GM12878 (cell line): ENCODE measurements around the gene AGBL4. TPM values are rescaled to one million over a fixed set of nuclear protein-coding genes. Genes with fewer than 3 reads are reported as not detected.

Experiments
- ATAC-seq: fragments of 200-7000 bp; cut with Tn5 transposase; 3 replicates; pipeline ENCODE4 v1.9.1; 2020; ENCODE audit warnings: mild to moderate bottlenecking, moderate library complexity
- BruUV-seq: library from RNA; stranded (reverse); fragments of 400-500 nt; replicated peaks from 2 replicates; lab custom pipeline; 2021; lab: Mats Ljungman, UMichigan
- CTCF ChIA-PET: fragments of 300-600 bp; sonication (Branson Sonifier 250); formaldehyde crosslinking; extraction: SDS; loops from one replicate; lab custom pipeline; 2021; ENCODE audit warnings: inconsistent platforms; lab: Yijun Ruan, JAX
- POLR2A ChIA-PET: fragments of 350-600 bp; formaldehyde crosslinking; extraction: SDS; loops from one replicate; lab custom pipeline; 2021; ENCODE audit warnings: inconsistent platforms; lab: Charles Lee
- RAD21 ChIA-PET: fragments of 300-600 bp; sonication (Branson Sonifier 250); formaldehyde crosslinking; loops from one replicate; lab custom pipeline; 2023; ENCODE audit warnings: antibody characterized with exemption; ENCODE audit not compliant: unreplicated experiment; lab: Charles Lee
- SMC1A ChIA-PET: fragments of 300-600 bp; sonication (Branson Sonifier 250); formaldehyde crosslinking; loops from one replicate; lab custom pipeline; 2023; ENCODE audit not compliant: unreplicated experiment, uncharacterized antibody; lab: Charles Lee
- DNase-seq: peaks from one replicate; pipeline ENCODE4 v3.0.0-alpha.2; 2011; ENCODE audit warnings: low read depth, low spot score
- FAIRE-seq: peaks from 3 replicates; lab custom pipeline; 2011; peaks lifted over from hg19 to GRCh38; lab: Jason Lieb, UNC
- H2AFZ ChIP-seq: 2 replicates; pipeline ENCODE4 v1.6.0; 2011; ENCODE audit warnings: low read depth, low read length, control low read depth; ENCODE audit not compliant: control insufficient read depth
- H3K27ac ChIP-seq: 2 replicates; pipeline ENCODE4 v1.5.1; 2011; ENCODE audit warnings: control low read depth; ENCODE audit not compliant: control insufficient read depth, insufficient read depth
- H3K27me3 ChIP-seq, 2 experiments: replicated peaks in 1 of 2; 2 replicates each; pipeline versions ENCODE4 v1.6.0 to v1.6.1; 2011; ENCODE audit warnings: low read length in 1 of 2; ENCODE audit not compliant: control insufficient read depth in 2 of 2, insufficient read depth in 2 of 2
- H3K36me3 ChIP-seq, 2 experiments: 2 replicates each; pipeline ENCODE4 v1.5.1; 2011; ENCODE audit warnings: low read length in 1 of 2; ENCODE audit not compliant: control insufficient read depth in 2 of 2, insufficient read depth in 2 of 2
- H3K4me1 ChIP-seq: 2 replicates; pipeline ENCODE4 v1.6.1; 2011; ENCODE audit warnings: mild to moderate bottlenecking, low read length, moderate library complexity, mixed read lengths; ENCODE audit not compliant: control insufficient read depth, insufficient read depth
- H3K4me2 ChIP-seq: 2 replicates; pipeline ENCODE4 v1.6.0; 2011; ENCODE audit warnings: control low read depth; ENCODE audit not compliant: control insufficient read depth, insufficient read depth
- H3K4me3 ChIP-seq: fragments of 200-600 bp; sonication (generic); 2 replicates; pipeline ENCODE4 v1.5.1; 2016
- H3K79me2 ChIP-seq: 2 replicates; pipeline ENCODE4 v1.6.0; 2011; ENCODE audit warnings: low read length; ENCODE audit not compliant: control insufficient read depth, insufficient read depth
- H3K9ac ChIP-seq: 2 replicates; pipeline ENCODE4 v1.8.0; 2011; ENCODE audit warnings: low read length, control low read depth, mixed read lengths; ENCODE audit not compliant: control insufficient read depth, insufficient read depth
- H3K9me3 ChIP-seq: replicated peaks from 3 replicates; pipeline ENCODE4 v1.5.1; 2011; ENCODE audit warnings: mild to moderate bottlenecking, low read length; ENCODE audit not compliant: control insufficient read depth, insufficient read depth
- H4K20me1 ChIP-seq: 2 replicates; pipeline ENCODE4 v1.6.0; 2011; ENCODE audit not compliant: control insufficient read depth, insufficient read depth
- ATF7 ChIP-seq: fragments of 450-650 bp; IDR thresholded peaks from 2 replicates; pipeline ENCODE4 v1.6.1; 2016; ENCODE audit warnings: low read depth, mild to moderate bottlenecking
- CHD4 ChIP-seq: fragments of 200-600 bp; sonication (generic); IDR thresholded peaks from 2 replicates; pipeline ENCODE4 v1.6.1; 2016; ENCODE audit warnings: mild to moderate bottlenecking
- FOXM1 ChIP-seq: IDR thresholded peaks from 2 replicates; pipeline ENCODE4 v1.6.1; 2012; ENCODE audit warnings: low read depth, mild to moderate bottlenecking, inconsistent platforms, low read length, moderate library complexity
- IKZF1 ChIP-seq: fragments of 450-650 bp; conservative IDR thresholded peaks from 2 replicates; pipeline ENCODE4 v1.6.1; 2017; ENCODE audit warnings: antibody characterized with exemption, mild to moderate bottlenecking
- MTA2 ChIP-seq: fragments of 450-650 bp; IDR thresholded peaks from 2 replicates; pipeline ENCODE4 v1.6.1; 2016; ENCODE audit warnings: low read depth, mild to moderate bottlenecking, moderate library complexity
- MTA3 ChIP-seq: IDR thresholded peaks from 2 replicates; pipeline ENCODE4 v1.6.1; 2012; ENCODE audit warnings: low read length, inconsistent platforms, borderline replicate concordance
- POLR2A ChIP-seq: IDR thresholded peaks from 2 replicates; pipeline ENCODE4 v1.6.1; 2011; ENCODE audit warnings: low read depth, mild to moderate bottlenecking, low read length
- POU2F2 ChIP-seq: IDR thresholded peaks from 3 replicates; pipeline ENCODE4 v1.6.1; 2011; ENCODE audit warnings: low read depth, mild to moderate bottlenecking, low read length, borderline replicate concordance
- RAD21 ChIP-seq: IDR thresholded peaks from 2 replicates; pipeline ENCODE4 v1.6.1; 2011; ENCODE audit warnings: mild to moderate bottlenecking, low read depth, low read length, moderate library complexity; ENCODE audit not compliant: insufficient read depth
- RBBP5 ChIP-seq: fragments of 200-600 bp; sonication (generic); conservative IDR thresholded peaks from 2 replicates; pipeline ENCODE4 v1.6.1; 2016
- SREBF1 ChIP-seq: IDR thresholded peaks from 2 replicates; pipeline ENCODE4 v1.6.1; 2012; ENCODE audit warnings: mild to moderate bottlenecking, low read length
- SRF ChIP-seq, 2 experiments: IDR thresholded peaks; 2 replicates each; pipeline ENCODE4 v1.6.1; 2011; ENCODE audit warnings: low read depth in 2 of 2, low read length in 2 of 2, mild to moderate bottlenecking in 1 of 2, moderate library complexity in 1 of 2
- WRNIP1 ChIP-seq: IDR thresholded peaks from 2 replicates; pipeline ENCODE4 v1.6.1; 2011; ENCODE audit warnings: low read depth, low read length, improper control_type of control experiment, borderline replicate concordance
- WGBS: methylation state at CpG from one replicate; pipeline ENCODE4 v1.1.6; 2016; ENCODE audit warnings: low lambda C conversion rate; ENCODE audit not compliant: insufficient replicate concordance, insufficient coverage; ENCODE audit errors: missing lambda C conversion rate; 5-methylcytosine and 5-hydroxymethylcytosine counted together
- in situ Hi-C: fragments of 300-500 bp; cut with MboI; formaldehyde crosslinking; loops from 9 replicates; pipeline ENCODE4 v1.14.3; 2018; ENCODE audit warnings: mixed read lengths
- intact Hi-C: fragments of 100-400 bp; cut with micrococcal nuclease; formaldehyde crosslinking; loops from one replicate; pipeline ENCODE4 v1.14.2; 2022; ENCODE audit not compliant: unreplicated experiment
- polyA plus RNA-seq, 11 experiments: library from polyadenylated mRNA; depleted of rRNA in 4 of 11; unstranded in 6 of 11; stranded (reverse) in 5 of 11; fragments of >200 nt; fragmentation: Nextera tagmentation in 4 of 11; fragmentation: Illumina TruSeq in 1 of 11; extraction: Ambion mirVana in 4 of 11; extraction: Trizol in 1 of 11; gene quantifications; 1 replicate in 1 of 11; 2 replicates in 10 of 11; pipeline versions ENCODE4 v1.2.1 to v1.2.3, GENCODE V29; 2011 to 2016; ENCODE audit warnings: inconsistent platforms in 2 of 11, missing spikeins in 2 of 11, low read depth in 1 of 11
- total RNA-seq, 4 experiments: library from RNA; depleted of rRNA in 3 of 4; stranded (reverse); fragments of >200 nt in 3 of 4; fragmentation: Illumina TruSeq in 1 of 4; extraction: Trizol in 1 of 4; gene quantifications; 2 replicates each; pipeline versions ENCODE4 v1.2.1 to v1.2.3, GENCODE V29; 2013 to 2021
- TF ChIP-seq, protein P1 (sequence below): IDR thresholded peaks from 2 replicates; pipeline ENCODE4 v1.6.1; 2012; ENCODE audit warnings: improper control_type of control experiment, low read depth, low read length; ENCODE audit not compliant: insufficient replicate concordance
- TF ChIP-seq, protein P2 (sequence below): IDR thresholded peaks from 2 replicates; pipeline ENCODE4 v1.6.1; 2011; ENCODE audit warnings: low read depth, low read length, improper control_type of control experiment, borderline replicate concordance

Gene AGBL4
- total and polyA plus RNA-seq, 10 of the 15 experiments (the other 5 are each of a cell fraction or from before 2014, with no cell fraction given): 0.31 TPM; not detected in 9

DNA sequence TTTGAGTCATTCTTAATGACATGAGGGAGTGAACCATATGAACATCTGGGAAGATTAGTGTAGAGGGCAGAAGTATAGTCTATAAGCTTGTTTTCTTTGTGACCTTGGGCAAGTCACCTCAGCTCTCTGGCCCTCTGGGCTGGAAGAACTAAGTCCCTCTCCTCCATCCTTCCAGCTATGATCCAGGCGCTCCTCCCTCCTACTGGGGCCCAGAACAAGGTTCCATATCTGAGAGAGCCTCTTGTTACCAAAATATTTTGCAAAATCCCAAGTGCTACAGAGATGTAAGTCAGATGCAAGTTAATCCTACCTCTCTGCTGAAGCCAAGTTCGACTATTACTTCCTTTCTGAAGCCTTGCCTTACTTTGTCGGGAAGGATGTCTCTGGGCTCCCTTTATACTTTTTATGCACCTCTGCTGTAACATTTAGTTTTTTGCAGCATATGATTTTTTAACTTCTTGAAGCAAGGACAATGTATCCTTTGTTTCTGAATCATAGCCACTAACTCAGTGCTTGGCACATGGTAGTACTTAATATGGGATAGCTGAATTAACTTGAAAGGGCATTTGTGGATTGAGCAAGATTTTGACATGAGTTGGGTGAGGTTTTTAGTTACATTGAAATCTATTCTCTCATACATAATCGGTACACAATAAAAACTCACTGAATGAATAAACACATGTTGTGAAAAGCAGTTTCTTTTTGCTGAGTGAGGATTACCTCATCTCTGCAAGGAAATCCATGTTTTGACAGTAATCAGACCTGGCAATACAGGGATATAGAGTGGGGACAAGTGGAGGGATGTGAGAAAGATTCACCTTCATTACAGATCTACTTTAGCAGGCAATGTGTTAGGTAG is 1192.4 kb downstream of the AGBL4 start:
- no TSS peak for BruUV-seq
- in situ Hi-C loops: no loop called here
- Histone ChIP-seq H3K36me3 (no peaks in the 10 kb centered on the region), H2AFZ (no peak overlapping the region), H3K4me2 (no peak overlapping the region), H3K9ac (no peak overlapping the region), H4K20me1 (no peaks in the 10 kb centered on the region), H3K4me3 (no peak overlapping the region), H3K4me1 (no peaks in the 10 kb centered on the region), H3K9me3 (no peaks in the 10 kb centered on the region), H3K27ac (no peak overlapping the region), H3K79me2 (no peaks in the 10 kb centered on the region), H3K27me3 (peaks cover 2 to 3% of the 10 kb centered on the region in 2 experiments; a peak in 1 of 4 replicates)
- DNase-seq (no peak), FAIRE-seq (no peak), ATAC-seq (no peak)
- 20% methylated on average over 4 of the region's 4 CpGs for WGBS
- ChIA-PET CTCF (no interaction called here), RAD21 (no interaction called here), POLR2A (no interaction called here), SMC1A (interaction anchor here (1.5 kb wide), 1 partner anchor 9 kb away, joined by 5 read pairs; no protein-coding TSS in a partner anchor)
- intact Hi-C loops: no loop called here
- TF ChIP-seq SRF (IDR thresholded peaks at IDR 0.05; ENCODE audit: low read depth in 2 of 2, low read length in 2 of 2): no peak
- no peak for TF ChIP-seq RAD21
- no peak for TF ChIP-seq CHD4
- TF ChIP-seq, protein P1, sequence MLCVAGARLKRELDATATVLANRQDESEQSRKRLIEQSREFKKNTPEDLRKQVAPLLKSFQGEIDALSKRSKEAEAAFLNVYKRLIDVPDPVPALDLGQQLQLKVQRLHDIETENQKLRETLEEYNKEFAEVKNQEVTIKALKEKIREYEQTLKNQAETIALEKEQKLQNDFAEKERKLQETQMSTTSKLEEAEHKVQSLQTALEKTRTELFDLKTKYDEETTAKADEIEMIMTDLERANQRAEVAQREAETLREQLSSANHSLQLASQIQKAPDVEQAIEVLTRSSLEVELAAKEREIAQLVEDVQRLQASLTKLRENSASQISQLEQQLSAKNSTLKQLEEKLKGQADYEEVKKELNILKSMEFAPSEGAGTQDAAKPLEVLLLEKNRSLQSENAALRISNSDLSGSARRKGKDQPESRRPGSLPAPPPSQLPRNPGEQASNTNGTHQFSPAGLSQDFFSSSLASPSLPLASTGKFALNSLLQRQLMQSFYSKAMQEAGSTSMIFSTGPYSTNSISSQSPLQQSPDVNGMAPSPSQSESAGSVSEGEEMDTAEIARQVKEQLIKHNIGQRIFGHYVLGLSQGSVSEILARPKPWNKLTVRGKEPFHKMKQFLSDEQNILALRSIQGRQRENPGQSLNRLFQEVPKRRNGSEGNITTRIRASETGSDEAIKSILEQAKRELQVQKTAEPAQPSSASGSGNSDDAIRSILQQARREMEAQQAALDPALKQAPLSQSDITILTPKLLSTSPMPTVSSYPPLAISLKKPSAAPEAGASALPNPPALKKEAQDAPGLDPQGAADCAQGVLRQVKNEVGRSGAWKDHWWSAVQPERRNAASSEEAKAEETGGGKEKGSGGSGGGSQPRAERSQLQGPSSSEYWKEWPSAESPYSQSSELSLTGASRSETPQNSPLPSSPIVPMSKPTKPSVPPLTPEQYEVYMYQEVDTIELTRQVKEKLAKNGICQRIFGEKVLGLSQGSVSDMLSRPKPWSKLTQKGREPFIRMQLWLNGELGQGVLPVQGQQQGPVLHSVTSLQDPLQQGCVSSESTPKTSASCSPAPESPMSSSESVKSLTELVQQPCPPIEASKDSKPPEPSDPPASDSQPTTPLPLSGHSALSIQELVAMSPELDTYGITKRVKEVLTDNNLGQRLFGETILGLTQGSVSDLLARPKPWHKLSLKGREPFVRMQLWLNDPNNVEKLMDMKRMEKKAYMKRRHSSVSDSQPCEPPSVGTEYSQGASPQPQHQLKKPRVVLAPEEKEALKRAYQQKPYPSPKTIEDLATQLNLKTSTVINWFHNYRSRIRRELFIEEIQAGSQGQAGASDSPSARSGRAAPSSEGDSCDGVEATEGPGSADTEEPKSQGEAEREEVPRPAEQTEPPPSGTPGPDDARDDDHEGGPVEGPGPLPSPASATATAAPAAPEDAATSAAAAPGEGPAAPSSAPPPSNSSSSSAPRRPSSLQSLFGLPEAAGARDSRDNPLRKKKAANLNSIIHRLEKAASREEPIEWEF: no peak
- TF ChIP-seq MTA2: no peak
- TF ChIP-seq RBBP5: no peak
- TF ChIP-seq IKZF1: no peak
- no peak for TF ChIP-seq SREBF1
- TF ChIP-seq FOXM1: no peak
- no peak for TF ChIP-seq POLR2A
- TF ChIP-seq WRNIP1: no peak
- TF ChIP-seq MTA3: no peak
- TF ChIP-seq, protein P2, sequence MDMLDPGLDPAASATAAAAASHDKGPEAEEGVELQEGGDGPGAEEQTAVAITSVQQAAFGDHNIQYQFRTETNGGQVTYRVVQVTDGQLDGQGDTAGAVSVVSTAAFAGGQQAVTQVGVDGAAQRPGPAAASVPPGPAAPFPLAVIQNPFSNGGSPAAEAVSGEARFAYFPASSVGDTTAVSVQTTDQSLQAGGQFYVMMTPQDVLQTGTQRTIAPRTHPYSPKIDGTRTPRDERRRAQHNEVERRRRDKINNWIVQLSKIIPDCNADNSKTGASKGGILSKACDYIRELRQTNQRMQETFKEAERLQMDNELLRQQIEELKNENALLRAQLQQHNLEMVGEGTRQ: no peak
- TF ChIP-seq ATF7: no peak
- TF ChIP-seq POU2F2: no peak
